CD4-positive, alpha-beta T cell (primary cell): ENCODE data around the gene MYOG. TPM values are rescaled to one million over a fixed set of nuclear protein-coding genes. Genes with fewer than 3 reads are reported as not detected.

Source experiments
- ATAC-seq: fragments of 200-7000 bp; cut with Tn5 transposase; one replicate; pipeline ENCODE4 v1.10.0; 2022; ENCODE audit warnings: mild to moderate bottlenecking; ENCODE audit not compliant: poor library complexity
- CTCF ChIA-PET: fragments of 350-600 bp; sonication (Branson Sonifier 250); formaldehyde crosslinking; loops from one replicate; lab custom pipeline; 2021; ENCODE audit warnings: antibody characterized with exemption, inconsistent platforms; lab: Charles Lee
- POLR2A ChIA-PET: fragments of 350-600 bp; sonication (Branson Sonifier 250); formaldehyde crosslinking; loops from one replicate; lab custom pipeline; 2021; ENCODE audit warnings: antibody characterized with exemption, inconsistent platforms; lab: Charles Lee
- DNase-seq, 14 experiments: peaks; one replicate each; pipeline ENCODE4 v3.0.0-alpha.2; 2013 to 2020; ENCODE audit warnings: mixed read lengths in 2 of 14
- H3K27ac ChIP-seq, 2 donors: one replicate each; pipeline versions ENCODE4 v1.5.1 to v1.7.0; 2013; ENCODE audit warnings: low read length in 2 of 2, low read depth in 1 of 2, mild to moderate bottlenecking in 1 of 2
- H3K27me3 ChIP-seq, 2 experiments: 1 replicate in 1 of 2; 2 replicates in 1 of 2; pipeline versions ENCODE4 v1.6.1 to v1.7.0; 2013; ENCODE audit warnings: low read length in 2 of 2, control low read depth in 1 of 2, mild to moderate bottlenecking in 1 of 2, moderate library complexity in 1 of 2; ENCODE audit not compliant: insufficient read depth in 2 of 2, control insufficient read depth in 1 of 2
- H3K36me3 ChIP-seq: one replicate; pipeline ENCODE4 v1.6.1; 2013; ENCODE audit warnings: low read length, control low read depth; ENCODE audit not compliant: insufficient read depth
- H3K4me1 ChIP-seq: one replicate; pipeline ENCODE4 v1.6.1; 2013; ENCODE audit warnings: low read length, control low read depth; ENCODE audit not compliant: insufficient read depth
- H3K4me3 ChIP-seq: one replicate; pipeline ENCODE4 v1.5.1; 2013; ENCODE audit warnings: mild to moderate bottlenecking, low read length, moderate library complexity
- H3K9me3 ChIP-seq, 2 experiments: 1 replicate in 1 of 2; 2 replicates in 1 of 2; pipeline versions ENCODE4 v1.6.1 to v1.7.0; 2013; ENCODE audit warnings: low read length in 2 of 2, mild to moderate bottlenecking in 2 of 2, control low read depth in 1 of 2, moderate library complexity in 1 of 2; ENCODE audit not compliant: control insufficient read depth in 1 of 2, insufficient read depth in 1 of 2
- H3K27ac Mint-ChIP-seq: one replicate; pipeline ENCODE4 v1.8.0; 2020; ENCODE audit warnings: mixed read lengths
- H3K27me3 Mint-ChIP-seq: one replicate; pipeline ENCODE4 v1.8.0; 2021; ENCODE audit warnings: mixed read lengths
- H3K36me3 Mint-ChIP-seq: one replicate; pipeline ENCODE4 v1.8.0; 2021; ENCODE audit warnings: low read depth, mixed read lengths
- H3K4me1 Mint-ChIP-seq: one replicate; pipeline ENCODE4 v1.8.0; 2021; ENCODE audit warnings: low read depth, mixed read lengths
- H3K4me3 Mint-ChIP-seq: one replicate; pipeline ENCODE4 v1.8.0; 2020; ENCODE audit warnings: mild to moderate bottlenecking, mixed read lengths
- H3K9me3 Mint-ChIP-seq: one replicate; pipeline ENCODE4 v1.8.0; 2020; ENCODE audit warnings: mixed read lengths
- CTCF ChIP-seq: fragments of 200-600 bp; IDR thresholded peaks from one replicate; pipeline ENCODE4 v1.8.0; 2022; ENCODE audit warnings: antibody characterized with exemption, mild to moderate bottlenecking
- intact Hi-C, 2 experiments: fragments of 100-400 bp; cut with DNase I in 1 of 2; cut with micrococcal nuclease in 1 of 2; formaldehyde crosslinking; loops; one replicate each; pipeline versions ENCODE4 v1.15.1 to v1.9.0; 2023 to 2025; cut with DNase I, micrococcal nuclease
- total RNA-seq, 174 experiments: library from RNA in 2 of 174; stranded (reverse) in 2 of 174; gene quantifications; one replicate each; pipeline ENCODE4 v1.2.3 and lab custom pipeline; 2021 to 2026

The MYOG gene
- total RNA-seq, 2 experiments from 2014 or later, result not detected

DNA sequence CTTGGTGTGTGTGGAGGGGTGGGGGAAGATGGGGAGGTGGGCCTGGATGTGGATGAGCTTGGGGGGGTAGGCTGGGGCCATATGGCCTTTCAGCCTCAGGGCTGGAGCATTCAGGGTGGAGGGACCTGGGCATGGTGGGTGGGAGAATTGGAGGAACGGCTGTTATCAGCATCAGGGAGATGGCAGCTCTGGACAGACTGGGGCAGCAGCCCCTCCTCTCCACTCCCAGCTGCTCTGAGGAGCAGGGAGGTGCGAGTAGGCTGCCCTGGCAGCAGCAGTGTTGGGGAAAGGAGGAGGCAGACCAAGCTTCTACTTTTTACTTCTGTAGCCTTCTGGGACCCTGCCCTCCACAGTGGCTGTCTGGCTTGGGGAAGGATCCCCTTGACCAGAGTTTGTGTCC lies 49.3 kb downstream of the MYOG start:
- ChIA-PET CTCF (no interaction called here), POLR2A (no interaction called here)
- Mint-ChIP-seq H3K36me3 (no peaks in the 10 kb centered on the region), H3K9me3 (no peaks in the 10 kb centered on the region), H3K4me1 (no peaks in the 10 kb centered on the region), H3K27ac (no peak overlapping the region), H3K27me3 (peaks cover 6% of the 10 kb centered on the region), H3K4me3 (no peak overlapping the region)
- no peak for ATAC-seq
- H3K27me3 ChIP-seq, result peaks cover 4 to 6% of the 10 kb centered on the region in 2 experiments
- H3K4me1 ChIP-seq, result no peaks in the 10 kb centered on the region
- H3K27ac ChIP-seq, result no peak overlapping the region
- no peaks in the 10 kb centered on the region for H3K9me3 ChIP-seq
- H3K36me3 ChIP-seq, result no peaks in the 10 kb centered on the region
- no peak for TF ChIP-seq CTCF
- DNase-seq, result peak in 1 of 14 experiments; percentile 20
- H3K4me3 ChIP-seq, result no peak overlapping the region
- intact Hi-C loops, result loop anchor here in 1 of 2 experiments (5.0 kb wide), 1 partner anchor 301 kb away; no protein-coding TSS in a partner anchor

- ChIA-PET POLR2A (no interaction called here), CTCF (no interaction called here)
- intact Hi-C loops, result loop anchor here in 1 of 2 experiments (5.0 kb wide), 1 partner anchor 301 kb away; no protein-coding TSS in a partner anchor
- no peak overlapping the region for H3K27ac ChIP-seq
- H3K36me3 ChIP-seq, result no peaks in the 10 kb centered on the region
- H3K4me3 ChIP-seq, result no peak overlapping the region
- no peak for TF ChIP-seq CTCF
- no peaks in the 10 kb centered on the region for H3K9me3 ChIP-seq
- peaks cover 4 to 6% of the 10 kb centered on the region in 2 experiments for H3K27me3 ChIP-seq
- Mint-ChIP-seq H3K9me3 (no peaks in the 10 kb centered on the region), H3K27ac (no peak overlapping the region), H3K36me3 (no peaks in the 10 kb centered on the region), H3K27me3 (peaks cover 6% of the 10 kb centered on the region), H3K4me3 (no peak overlapping the region), H3K4me1 (no peaks in the 10 kb centered on the region)
- no peaks in the 10 kb centered on the region for H3K4me1 ChIP-seq
- ATAC-seq, result no peak
- DNase-seq, result peak in 1 of 14 experiments; percentile 10
Observed at GRCh38 chr1:203036135-203036534, 49.7 kb downstream of the MYOG start.

GRCh38 chr1:203035111-203036000 lies 50.5 kb downstream of the MYOG start:
- Histone ChIP-seq H3K36me3 (no peaks in the 10 kb centered on the region), H3K27ac (no peak overlapping the region), H3K4me1 (no peaks in the 10 kb centered on the region), H3K4me3 (no peak overlapping the region), H3K9me3 (no peaks in the 10 kb centered on the region), H3K27me3 (peaks cover 4 to 6% of the 10 kb centered on the region in 2 experiments)
- Mint-ChIP-seq H3K36me3 (no peaks in the 10 kb centered on the region), H3K27ac (no peak overlapping the region), H3K4me1 (no peaks in the 10 kb centered on the region), H3K27me3 (peaks cover 6% of the 10 kb centered on the region), H3K9me3 (no peaks in the 10 kb centered on the region), H3K4me3 (no peak overlapping the region)
- TF ChIP-seq CTCF, result no peak
- ChIA-PET POLR2A (no interaction called here), CTCF (no interaction called here)
- DNase-seq (peak in 2 of 14 experiments; percentile 10 to 12), ATAC-seq (no peak)
- intact Hi-C loops, result loop anchor here in 1 of 2 experiments (5.0 kb wide), 1 partner anchor 302 kb away; no protein-coding TSS in a partner anchor
